K562 treated with DMSO at 1 percent for 12 hours (cell line): ENCODE data around the gene NRG3. TPM values are rescaled to one million over a fixed set of nuclear protein-coding genes. Genes with fewer than 3 reads are reported as not detected.

Experiments
- total RNA-seq: library from RNA; unstranded; fragments of 300-600 nt; gene quantifications from 2 replicates; pipeline ENCODE4 v1.2.3, GENCODE V29; 2022; ENCODE audit not compliant: insufficient read depth

Gene NRG3
- total RNA-seq, result not detected in 2 replicates

DNA sequence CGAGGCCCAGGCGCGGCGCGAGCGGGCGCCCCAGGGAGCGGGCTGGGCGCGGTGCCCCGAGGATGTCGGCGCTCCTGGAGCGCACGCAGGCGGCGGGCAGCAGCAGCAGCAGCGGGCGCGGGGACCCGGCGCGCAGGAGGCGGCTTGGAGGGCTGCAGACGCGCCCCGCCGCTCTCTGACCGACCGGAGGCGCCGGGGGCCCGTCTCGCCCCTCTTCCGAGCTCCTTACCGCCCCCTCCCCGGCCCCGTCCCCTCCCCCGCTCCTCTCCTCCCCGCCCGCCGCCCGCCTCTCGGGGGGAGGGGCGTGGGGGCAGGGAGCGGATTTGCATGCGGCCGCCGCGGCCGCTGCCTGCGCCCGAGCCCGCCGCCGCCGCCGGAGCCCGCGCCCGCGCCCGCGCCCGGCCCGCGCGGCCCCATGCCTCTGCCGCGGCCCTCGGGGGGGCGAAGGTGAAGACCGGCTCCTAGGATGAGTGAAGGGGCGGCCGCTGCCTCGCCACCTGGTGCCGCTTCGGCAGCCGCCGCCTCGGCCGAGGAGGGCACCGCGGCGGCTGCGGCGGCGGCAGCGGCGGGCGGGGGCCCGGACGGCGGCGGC lies at the start of gene NRG3:
NRG3 (plus strand) TSS at position 320 of the 592 bp plus-strand sequence.

